Smooth muscle cell (in vitro differentiated cells): ENCODE measurements around the gene PFDN1. TPM values are rescaled to one million over a fixed set of nuclear protein-coding genes. Genes with fewer than 3 reads are reported as not detected.

Experiments
- DNase-seq: peaks from one replicate; lab custom pipeline; 2025; ENCODE audit not compliant: unreplicated experiment; lab: John Stamatoyannopoulos, UW
- H2AFZ ChIP-seq: fragments of 200-600 bp; sonication (generic); 2 replicates; pipeline ENCODE4 v1.6.0; 2016; ENCODE audit warnings: antibody characterized with exemption, low read depth, mild to moderate bottlenecking
- H3F3A ChIP-seq: fragments of 200-600 bp; sonication (generic); 2 replicates; pipeline ENCODE4 v1.6.0; 2017; ENCODE audit warnings: antibody characterized with exemption, low read depth
- H3K27ac ChIP-seq: fragments of 200-600 bp; sonication (generic); 2 replicates; pipeline ENCODE4 v1.5.1; 2016; ENCODE audit warnings: low read depth, mild to moderate bottlenecking
- H3K27me3 ChIP-seq: fragments of 200-600 bp; sonication (generic); 2 replicates; pipeline ENCODE4 v1.6.1; 2016; ENCODE audit warnings: low read depth, mild to moderate bottlenecking
- H3K36me3 ChIP-seq: fragments of 200-600 bp; sonication (generic); 2 replicates; pipeline ENCODE4 v1.5.1; 2016; ENCODE audit warnings: low read depth
- H3K4me1 ChIP-seq: fragments of 200-600 bp; sonication (generic); 2 replicates; pipeline ENCODE4 v1.5.1; 2016; ENCODE audit warnings: low read depth
- H3K4me2 ChIP-seq: fragments of 200-600 bp; sonication (generic); 2 replicates; pipeline ENCODE4 v1.6.0; 2016; ENCODE audit warnings: mild to moderate bottlenecking
- H3K4me3 ChIP-seq: fragments of 200-600 bp; sonication (generic); 2 replicates; pipeline ENCODE4 v1.5.1; 2016; ENCODE audit warnings: mild to moderate bottlenecking
- H3K79me2 ChIP-seq: fragments of 200-600 bp; sonication (generic); 2 replicates; pipeline ENCODE4 v1.6.0; 2016; ENCODE audit warnings: low read depth, mild to moderate bottlenecking
- H3K9ac ChIP-seq: fragments of 200-600 bp; sonication (generic); 2 replicates; pipeline ENCODE4 v1.6.0; 2016; ENCODE audit warnings: low read depth
- H3K9me3 ChIP-seq: fragments of 200-600 bp; sonication (generic); replicated peaks from 2 replicates; pipeline ENCODE4 v1.5.1; 2016; ENCODE audit warnings: low read depth
- H4K20me1 ChIP-seq: fragments of 200-600 bp; sonication (generic); 2 replicates; pipeline ENCODE4 v1.6.0; 2016; ENCODE audit warnings: low read depth
- CTCF ChIP-seq: fragments of 200-600 bp; sonication (generic); IDR thresholded peaks from 2 replicates; pipeline ENCODE4 v1.5.1; 2017; ENCODE audit warnings: borderline replicate concordance, mild to moderate bottlenecking, antibody characterized with exemption; ENCODE audit not compliant: insufficient read depth, poor library complexity, severe bottlenecking
- WGBS: methylation state at CpG from one replicate; pipeline ENCODE4 v1.1.7; 2016; ENCODE audit warnings: low lambda C conversion rate; 5-methylcytosine and 5-hydroxymethylcytosine counted together
- polyA plus RNA-seq: library from polyadenylated mRNA; unstranded; fragments of >200 nt; fragmentation: Nextera tagmentation; extraction: Ambion mirVana; gene quantifications from 2 replicates; pipeline ENCODE4 v1.2.1, GENCODE V29; 2016
- total RNA-seq: library from RNA; depleted of rRNA; stranded (reverse); fragments of >200 nt; gene quantifications from 2 replicates; pipeline ENCODE4 v1.2.3, GENCODE V29; 2014

Gene PFDN1
- total and polyA plus RNA-seq, 2 experiments from 2014 or later: 145 to 154 TPM

GRCh38 chr5:140318792-140319191, 15.9 kb upstream of the PFDN1 start:
- Histone ChIP-seq H3K4me1 (peaks cover 8% of the 10 kb centered on the region), H3K27me3 (no peaks in the 10 kb centered on the region), H2AFZ (no peak overlapping the region), H3K36me3 (no peaks in the 10 kb centered on the region), H3K9ac (no peak overlapping the region), H3K4me2 (no peak overlapping the region), H3K9me3 (no peaks in the 10 kb centered on the region), H4K20me1 (no peaks in the 10 kb centered on the region), H3F3A (no peaks in the 10 kb centered on the region), H3K79me2 (no peaks in the 10 kb centered on the region), H3K4me3 (no peak overlapping the region), H3K27ac (no peak overlapping the region)
- no peak for TF ChIP-seq CTCF
- DNase-seq: no peak
- 96% methylated on average over 4 of the region's 4 CpGs for WGBS

- no peak for TF ChIP-seq CTCF
- no peaks in the 10 kb centered on the region for H3K4me1 ChIP-seq
- H3F3A ChIP-seq: no peaks in the 10 kb centered on the region
- no peaks in the 10 kb centered on the region for H3K9me3 ChIP-seq
- peak overlapping the region; percentile 5 for H3K27ac ChIP-seq
- H3K79me2 ChIP-seq: no peaks in the 10 kb centered on the region
- 77% methylated on average over 5 of the region's 5 CpGs for WGBS
- no peaks in the 10 kb centered on the region for H3K27me3 ChIP-seq
- H3K4me2 ChIP-seq: no peak overlapping the region
- H3K4me3 ChIP-seq: no peak overlapping the region
- H4K20me1 ChIP-seq: no peaks in the 10 kb centered on the region
- no peak overlapping the region for H2AFZ ChIP-seq
- H3K36me3 ChIP-seq: no peaks in the 10 kb centered on the region
- H3K9ac ChIP-seq: no peak overlapping the region
- no peak for DNase-seq
Observed at GRCh38 chr5:140317859-140318258, 15.0 kb upstream of the PFDN1 start.

GRCh38 chr5:140312791-140313189, 9.9 kb upstream of the PFDN1 start:
- Histone ChIP-seq H3K9ac (no peak overlapping the region), H3K9me3 (no peaks in the 10 kb centered on the region), H3K4me3 (no peak overlapping the region), H2AFZ (no peak overlapping the region), H3K36me3 (no peaks in the 10 kb centered on the region), H3K4me1 (peaks cover 10% of the 10 kb centered on the region), H3F3A (peaks cover 21% of the 10 kb centered on the region), H3K79me2 (no peaks in the 10 kb centered on the region), H3K27ac (peak overlapping the region; percentile 84), H3K27me3 (no peaks in the 10 kb centered on the region), H4K20me1 (no peaks in the 10 kb centered on the region), H3K4me2 (no peak overlapping the region)
- no peak for TF ChIP-seq CTCF
- DNase-seq: no peak
- 96% methylated on average over 7 of the region's 7 CpGs for WGBS

GRCh38 chr5:140312067-140312790, 9.3 kb upstream of the PFDN1 start:
- Histone ChIP-seq H3F3A (peaks cover 21% of the 10 kb centered on the region), H3K27me3 (no peaks in the 10 kb centered on the region), H2AFZ (peak overlapping the region; percentile 15), H3K27ac (peak overlapping the region; percentile 84), H4K20me1 (no peaks in the 10 kb centered on the region), H3K79me2 (no peaks in the 10 kb centered on the region), H3K4me3 (no peak overlapping the region), H3K9ac (no peak overlapping the region), H3K4me1 (peaks cover 10% of the 10 kb centered on the region), H3K9me3 (no peaks in the 10 kb centered on the region), H3K4me2 (peak overlapping the region; percentile 18), H3K36me3 (no peaks in the 10 kb centered on the region)
- no peak for DNase-seq
- no peak for TF ChIP-seq CTCF
- WGBS: 22% methylated on average over 4 of the region's 4 CpGs
